NCI-H2081 treated with DMSO at 0.1 percent for 48 hours (cell line): ENCODE results near the gene FKBP1A.
"Not testable (repeated sequence)": the region's sequence is repeated elsewhere in the genome, so short reads cannot be mapped to it uniquely, and the experiment has no call there.

Experiments
- DNase-seq: peaks from one replicate; lab custom pipeline; 2025; lab: John Stamatoyannopoulos, UW

FKBP1A gene

DNA sequence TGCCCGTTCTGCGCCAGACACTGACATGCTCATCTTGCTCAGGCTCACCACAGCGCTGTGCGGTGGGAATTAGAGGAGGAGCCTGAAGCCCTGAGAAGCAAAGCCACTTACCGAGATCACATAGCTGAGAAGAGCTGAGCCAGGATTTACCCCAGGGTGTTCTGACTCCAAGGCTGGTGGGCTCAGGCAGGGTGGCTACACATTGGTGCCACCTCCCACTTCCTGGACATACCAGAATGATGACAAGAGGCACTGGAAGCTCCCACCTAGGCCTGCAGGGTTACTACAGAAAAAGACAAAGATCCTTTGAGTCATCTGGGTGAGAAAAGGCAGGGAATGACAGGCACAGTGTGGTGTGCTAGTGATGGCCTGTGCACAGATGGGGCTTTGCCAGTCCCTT, 24.4 kb upstream of the FKBP1A start:
- DNase-seq: no peak

DNA sequence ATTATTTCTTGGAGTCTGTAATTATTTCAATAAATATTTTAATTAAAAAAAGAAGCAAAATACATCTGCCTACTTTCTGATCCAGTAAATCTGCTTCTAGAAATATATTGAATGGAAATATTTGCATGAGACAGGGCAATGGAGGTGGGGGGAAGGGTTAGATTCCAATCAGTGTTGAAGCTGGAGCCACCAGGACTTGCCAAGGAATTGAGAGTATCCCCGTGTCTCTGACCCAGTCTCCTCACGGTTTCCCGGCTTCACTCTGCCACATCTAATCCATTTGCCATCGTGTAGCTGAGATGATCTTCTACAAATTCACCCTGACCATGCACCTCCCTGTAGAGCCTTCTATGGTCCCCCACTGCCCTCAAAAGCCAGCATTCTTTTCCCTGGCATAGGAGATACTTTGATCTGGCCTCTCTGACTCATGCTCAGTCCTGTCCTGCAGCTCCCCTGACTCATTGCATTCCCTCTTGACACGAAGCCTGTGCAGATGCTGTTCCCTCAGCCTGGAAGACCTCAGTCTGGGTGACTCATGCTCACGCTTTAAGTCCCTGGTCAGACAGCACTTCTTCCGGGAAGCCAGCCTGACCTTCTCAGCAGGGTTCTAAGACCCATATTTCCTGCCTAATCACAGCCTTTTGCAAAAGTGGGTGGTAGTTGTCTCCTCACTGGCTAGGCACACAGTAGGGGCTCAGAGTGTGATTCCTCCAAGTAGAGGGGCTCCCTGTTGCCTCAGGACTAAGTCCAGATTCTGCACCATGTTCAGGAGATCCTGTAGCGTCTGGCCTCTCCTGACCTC, 23.0 kb upstream of the FKBP1A start:
- DNase-seq: no peak

DNA sequence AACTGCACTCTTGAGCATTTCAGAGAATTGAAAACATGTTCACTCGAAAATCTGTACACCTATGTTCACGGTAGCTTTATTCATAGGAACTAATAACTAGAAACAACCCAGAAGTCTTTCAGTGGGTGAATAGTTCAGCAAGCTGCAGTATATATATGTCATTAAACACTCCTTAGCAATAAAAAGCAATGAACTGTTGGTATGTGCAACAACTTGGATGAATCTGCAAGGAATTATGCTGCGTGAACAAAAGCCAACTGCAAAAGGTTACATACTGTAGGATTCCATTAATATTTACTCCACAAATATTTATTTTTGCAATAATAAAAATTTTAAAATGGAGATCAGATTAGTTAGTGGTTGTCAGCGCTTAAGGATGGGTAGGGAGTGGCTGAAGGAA, 22.1 kb upstream of the FKBP1A start:
- DNase-seq: no peak

DNA sequence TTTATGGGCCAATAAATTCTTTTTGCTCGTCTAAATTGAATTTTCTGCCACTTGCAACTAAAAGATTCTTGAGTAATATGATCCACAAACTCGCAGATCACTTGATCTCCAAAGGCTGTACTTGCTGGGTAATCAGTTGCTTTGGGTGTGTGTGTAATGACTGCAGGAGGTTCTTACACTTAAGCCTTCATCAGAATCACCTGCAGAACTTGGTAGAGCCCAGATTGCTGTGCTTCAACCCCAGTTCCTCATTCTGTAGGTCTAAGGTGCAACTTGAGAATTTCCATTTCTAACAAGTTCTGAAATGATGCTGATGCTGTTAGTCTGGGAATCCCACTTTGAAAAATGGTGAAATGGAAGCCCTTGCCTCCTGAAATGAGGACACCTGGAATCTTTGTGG, 12.9 kb upstream of the FKBP1A start:
- DNase-seq: no peak

DNA sequence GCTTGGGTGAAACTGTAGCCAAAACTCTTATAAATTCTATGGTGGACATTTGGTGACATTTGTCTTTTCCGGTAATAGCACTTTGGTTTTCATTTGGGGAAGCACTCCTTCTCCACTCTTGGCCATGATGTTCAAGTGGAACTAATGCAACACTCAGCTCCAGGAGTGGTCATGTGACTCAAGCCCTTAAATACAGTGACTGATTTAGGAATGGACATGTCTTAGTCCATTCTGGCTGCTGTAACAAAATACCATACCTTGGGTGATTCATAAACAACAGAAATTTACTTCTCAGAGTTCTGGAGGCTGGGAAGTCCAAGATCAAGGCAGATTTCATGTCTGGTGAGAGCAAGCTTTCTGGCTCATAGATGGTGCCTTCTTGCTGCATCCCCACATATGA, 10.8 kb upstream of the FKBP1A start:
- no peak for DNase-seq

DNA sequence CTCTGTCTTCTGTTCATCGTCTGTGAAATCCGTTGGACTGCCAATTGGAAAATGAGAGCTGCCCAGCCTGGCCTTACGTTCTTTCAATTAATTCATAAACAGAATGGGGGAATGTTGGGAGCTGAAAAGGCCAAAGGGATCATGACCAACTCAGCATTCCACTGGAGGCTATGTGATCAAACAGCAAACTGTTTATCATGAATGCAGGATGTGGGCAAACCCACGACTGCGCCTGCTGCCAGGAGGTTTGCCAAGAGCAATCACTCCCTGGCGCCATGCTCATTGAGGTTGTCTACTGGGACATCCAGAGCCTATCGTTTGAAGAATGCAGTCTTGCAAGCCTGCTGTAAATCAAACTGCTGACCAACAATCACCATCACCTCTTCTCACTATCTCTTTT, 9.3 kb upstream of the FKBP1A start:
- DNase-seq: no peak

DNA sequence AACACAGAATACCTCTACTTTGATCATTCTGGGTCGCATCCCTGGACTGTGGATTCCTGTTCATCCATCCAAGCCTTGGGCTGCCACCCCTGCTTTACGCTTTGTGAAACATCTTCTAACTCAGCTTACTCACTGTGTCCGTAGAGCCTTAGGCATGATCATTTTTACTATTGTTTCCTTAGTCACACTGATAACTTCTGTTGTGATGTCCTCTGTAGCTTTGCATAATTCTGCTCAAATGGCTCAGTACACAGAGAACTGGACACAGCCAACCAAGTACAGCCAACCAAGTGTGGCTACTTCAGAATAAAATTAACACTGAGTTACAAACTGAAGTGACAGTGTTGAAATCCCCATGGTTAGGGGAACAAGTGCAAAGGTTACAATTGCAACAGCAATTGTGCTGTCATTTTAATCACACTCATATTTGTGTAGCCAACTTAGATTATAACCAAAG, 8.6 kb upstream of the FKBP1A start:
- no peak for DNase-seq

DNA sequence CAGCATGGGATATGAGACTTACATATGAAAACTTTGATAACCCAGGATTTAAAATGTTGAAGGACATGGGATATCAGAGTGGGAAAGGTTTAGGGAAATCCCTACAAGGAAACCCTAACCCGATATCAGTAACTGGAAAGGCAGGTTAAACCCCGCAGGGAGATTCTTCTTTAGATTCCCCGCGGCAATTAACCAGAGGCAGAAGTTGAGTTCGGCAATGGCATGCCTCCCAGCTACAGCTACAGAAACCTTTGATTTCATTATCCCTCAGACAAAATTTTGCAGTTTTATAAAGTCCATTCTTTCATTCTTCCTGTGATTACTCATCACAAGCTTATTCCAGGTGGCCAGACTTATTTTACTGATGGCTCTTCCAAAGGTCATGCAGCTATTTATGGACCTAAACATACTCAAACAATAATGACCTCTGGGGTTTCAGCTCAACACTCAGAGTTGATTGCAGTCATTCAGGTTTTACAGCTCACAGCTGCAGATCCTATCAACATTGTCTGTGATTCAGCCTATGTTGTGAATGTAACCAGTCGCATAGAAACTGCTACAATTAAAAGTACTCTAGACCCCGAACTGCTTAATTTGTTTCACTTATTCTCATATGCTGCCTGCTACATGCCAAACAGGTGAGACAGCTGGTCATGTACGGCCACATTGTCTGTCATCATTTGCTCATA, 7.0 kb upstream of the FKBP1A start:
- not testable (repeated sequence) for DNase-seq

DNA sequence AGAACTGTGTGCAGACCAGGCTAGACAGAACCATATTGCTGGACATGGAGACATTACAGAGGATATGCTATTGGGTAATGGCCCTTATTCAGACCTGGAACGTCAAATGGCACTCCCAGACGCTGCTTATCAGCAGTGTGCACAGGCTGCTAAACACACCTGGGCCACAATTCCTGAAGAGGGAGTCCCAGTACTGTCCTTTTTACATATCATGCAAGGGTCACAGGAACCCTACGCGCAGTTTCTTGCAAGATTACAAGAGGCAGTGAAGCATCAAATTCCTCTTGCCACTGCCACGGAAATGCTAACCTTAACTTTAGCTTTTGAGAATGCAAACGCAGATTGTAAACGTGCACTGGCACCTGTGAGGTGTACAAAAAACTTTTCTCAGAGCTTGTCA, 5.3 kb upstream of the FKBP1A start:
- not testable (repeated sequence) for DNase-seq

DNA sequence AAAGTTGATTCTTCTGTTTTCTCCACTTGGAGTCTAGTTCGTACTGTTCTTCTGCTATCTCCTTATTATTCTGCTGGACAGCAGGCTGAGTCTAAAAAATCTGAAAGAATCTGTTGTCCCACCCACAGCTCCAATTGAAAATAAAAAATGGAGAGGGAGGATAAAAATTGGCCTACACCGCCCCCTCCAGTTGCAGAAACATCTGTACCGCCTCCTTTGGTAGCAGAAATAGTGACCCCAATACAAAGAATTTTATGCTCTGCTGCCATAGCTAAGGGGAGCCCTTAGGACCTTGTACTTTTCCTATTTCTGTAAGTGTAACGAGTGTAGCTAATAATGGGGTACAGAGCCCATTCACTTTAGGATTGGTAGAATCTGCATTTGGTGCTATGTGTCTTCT, 4.9 kb upstream of the FKBP1A start:
- DNase-seq: no peak

DNA sequence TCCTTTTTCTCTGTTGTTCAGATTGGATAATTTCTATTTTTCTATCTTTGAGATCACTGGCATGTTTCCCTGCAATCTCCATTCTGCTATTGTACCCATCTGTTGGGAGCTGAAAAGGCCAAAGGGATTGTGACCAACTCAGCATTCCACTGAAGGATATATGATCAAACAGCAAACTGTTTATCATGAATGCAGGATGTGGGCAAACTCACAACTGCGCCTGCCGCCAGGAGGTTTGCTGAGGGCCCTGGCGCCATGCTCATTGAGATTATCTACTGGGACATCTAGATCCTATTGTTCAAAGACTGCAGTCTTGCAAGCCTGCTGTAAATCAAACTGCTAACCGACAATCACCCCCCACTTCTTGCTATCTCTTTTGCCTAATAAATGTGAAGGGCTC, 3.8 kb upstream of the FKBP1A start:
- DNase-seq: no peak

DNA sequence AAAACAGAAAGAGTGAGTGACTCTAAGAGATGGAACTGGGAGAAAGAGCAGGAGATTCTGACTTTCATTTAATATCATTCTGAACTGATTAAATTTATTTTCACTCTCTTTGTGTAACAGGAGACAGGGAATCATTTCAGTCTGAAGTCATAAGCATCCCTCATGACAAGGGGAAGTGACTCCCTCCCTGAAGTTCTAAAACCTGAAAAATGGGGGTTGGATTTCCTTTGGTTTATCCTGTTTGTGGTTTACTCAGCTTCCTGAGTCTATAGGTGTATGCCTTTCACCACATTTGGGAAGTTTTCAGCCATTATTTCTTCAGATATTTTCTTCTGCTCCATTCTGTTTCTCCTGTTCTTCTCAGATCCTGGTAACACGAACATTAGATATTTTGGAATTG, 3.4 kb upstream of the FKBP1A start:
- no peak for DNase-seq

DNA sequence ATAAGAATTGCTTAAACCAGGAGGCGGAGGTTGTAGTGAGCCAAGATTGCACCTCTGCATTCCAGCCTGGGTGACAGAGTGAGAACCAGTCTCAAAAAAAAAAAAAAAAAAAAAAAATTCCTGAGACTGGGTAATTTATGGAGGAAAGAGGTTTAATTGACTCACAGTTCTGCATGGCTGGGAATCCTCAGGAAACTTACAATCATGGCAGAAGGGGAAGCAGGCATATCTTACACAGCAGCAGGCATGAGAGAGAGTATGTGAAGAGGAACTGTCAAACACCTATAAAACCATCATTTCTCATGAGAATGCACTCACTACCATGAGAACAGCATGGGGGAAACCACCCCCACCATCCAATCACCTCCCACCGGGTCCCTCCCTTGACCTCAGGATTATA, 1.8 kb upstream of the FKBP1A start:
- no peak for DNase-seq

DNA sequence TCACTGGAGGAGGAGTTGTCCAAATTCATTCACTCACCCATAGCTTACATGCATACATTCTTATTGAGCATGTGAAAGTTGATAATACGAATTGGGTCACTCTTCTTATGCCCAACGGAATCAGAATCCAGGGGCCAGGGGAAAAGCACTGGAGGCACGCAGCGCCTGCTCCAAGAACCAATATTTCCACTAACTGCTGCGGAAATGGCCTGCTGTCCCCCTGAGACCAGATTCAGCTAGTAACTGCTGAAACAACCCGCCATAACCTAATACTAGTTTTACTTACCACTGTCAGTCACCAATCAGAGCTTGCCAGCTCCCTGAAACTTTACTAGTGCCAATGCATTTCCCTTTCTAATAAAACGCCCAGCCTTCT, 641 bp upstream of the FKBP1A start:
- DNase-seq: no peak

DNA sequence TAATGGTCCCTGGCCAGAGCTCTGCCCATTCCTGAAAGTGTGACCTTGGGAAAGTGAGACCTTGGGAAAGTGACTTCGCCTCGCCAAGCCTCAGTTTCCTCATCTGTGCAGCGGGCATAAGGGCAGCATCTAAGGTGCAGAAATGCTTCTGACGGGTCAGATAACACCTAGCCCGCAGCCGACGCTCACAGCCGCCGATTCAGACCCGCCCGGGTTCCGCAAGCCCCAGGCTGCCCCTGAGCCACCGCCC, 486 bp downstream of the FKBP1A start:
- DNase-seq: no peak

DNA sequence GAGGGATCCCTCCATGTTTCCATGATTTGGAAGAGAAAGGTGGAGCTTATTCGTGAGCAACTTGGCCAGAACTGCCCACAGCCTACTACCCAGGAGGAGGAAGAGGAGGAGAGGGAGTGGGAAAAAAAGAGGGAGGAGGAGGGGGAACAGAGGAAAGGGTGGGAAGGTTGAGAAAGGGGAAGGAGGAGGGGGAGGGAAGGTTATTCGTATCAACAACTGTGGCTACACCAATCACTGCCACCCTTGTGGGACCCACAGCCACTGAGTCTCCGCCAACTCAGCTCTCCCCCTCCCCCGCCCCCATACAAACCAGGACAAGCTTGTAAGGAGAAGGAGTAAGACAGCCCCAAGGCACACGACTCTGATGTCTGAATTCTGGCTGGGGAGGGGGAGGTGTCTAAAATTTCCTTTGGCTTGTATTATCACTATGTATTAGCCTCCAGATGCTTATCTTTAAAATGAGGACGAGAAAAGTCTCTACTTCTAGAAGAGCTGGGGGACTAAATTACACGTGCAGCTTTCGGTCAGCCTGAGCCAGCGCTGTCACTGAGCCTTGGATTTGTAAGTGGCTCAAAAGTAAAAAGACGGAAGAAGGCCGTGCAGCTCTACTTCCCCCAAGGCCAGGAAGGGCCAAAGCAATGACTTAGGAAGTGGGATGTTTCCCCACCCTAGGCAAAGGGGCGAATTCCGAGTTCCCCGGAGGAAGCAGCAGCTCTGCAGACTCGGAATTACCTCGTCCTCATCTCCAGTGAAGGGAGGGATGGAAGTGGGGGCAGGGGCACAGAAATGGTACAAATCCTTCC, 1.0 kb downstream of the FKBP1A start:
- DNase-seq: no peak

DNA sequence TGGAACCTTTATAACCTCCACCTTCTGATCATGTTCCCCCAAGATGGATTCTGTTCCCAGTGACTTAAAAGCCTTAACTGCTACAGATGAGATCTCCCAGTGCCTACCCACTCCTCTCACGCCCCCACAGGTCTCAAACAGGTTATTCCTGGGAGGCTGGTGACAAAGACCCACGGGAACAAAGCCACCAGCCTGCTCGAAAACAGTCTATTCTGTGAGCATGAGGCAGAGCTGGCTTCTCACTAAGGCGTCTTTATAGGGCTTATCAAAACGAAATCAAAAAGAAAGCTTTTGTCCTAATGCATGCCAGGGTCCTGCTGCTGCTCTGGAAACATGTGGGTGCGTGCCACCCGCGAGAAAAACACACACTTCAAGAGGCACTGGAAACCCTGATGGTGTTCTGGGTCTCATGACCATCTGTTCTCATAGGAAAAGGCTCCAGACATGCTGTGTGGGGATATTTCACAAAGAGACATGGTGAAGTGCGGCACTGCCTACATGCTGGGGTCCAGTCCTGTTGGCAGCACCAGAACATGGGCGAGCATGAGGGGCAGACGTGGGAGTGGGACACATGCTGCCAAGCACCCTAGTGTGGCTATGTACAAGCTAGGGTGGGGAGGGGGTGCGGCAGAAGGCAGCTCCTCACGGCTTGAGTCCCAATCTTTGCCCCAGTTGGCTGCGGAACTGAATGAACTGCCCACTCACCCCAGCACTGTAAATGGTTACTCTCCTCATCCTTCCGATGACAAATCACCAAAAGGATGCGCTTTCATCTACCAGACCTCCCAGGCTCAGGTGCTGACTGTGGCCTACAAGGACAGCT, 2.1 kb downstream of the FKBP1A start:
- no peak for DNase-seq

DNA sequence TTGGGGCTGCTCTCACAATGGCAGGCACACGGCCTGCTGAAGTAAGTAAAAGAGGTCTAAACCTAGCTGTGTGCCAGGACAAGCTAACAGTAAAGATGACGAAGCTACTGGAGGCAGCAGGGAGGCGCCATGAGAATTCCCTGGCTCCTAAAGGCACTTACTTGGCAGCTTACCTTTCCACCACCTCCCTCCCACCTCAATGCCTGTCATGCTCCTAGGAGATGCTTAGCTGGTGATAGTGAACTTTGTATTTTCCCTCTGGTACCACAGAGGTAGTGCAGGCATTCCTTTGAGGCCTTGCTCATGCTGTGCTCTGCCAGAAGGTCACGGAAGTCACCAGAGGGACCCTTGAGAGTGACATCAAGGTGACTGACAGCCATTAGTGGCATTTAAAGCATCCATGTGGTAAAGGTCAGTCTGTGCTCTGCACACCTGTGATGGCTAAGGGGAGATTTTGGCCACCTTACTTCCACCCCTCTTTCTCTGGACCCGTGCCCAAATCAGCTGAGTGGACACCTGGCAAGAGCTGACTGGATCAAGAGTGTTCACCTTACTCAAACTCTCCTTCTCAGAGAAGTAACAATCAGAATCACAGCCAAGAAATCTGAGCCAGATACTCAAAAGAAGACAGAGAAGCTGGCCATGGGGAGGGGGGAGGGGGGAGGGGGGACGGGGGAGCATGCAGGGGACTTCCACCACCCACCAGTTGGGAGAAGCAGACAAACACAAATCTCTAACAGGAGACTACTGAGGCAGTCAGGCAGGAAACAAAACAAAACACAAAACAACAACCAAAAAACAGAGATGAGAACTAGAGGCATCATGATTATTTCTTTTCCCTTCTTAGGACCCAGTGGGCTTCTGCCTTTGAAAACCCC, 2.9 kb downstream of the FKBP1A start:
- DNase-seq: no peak

DNA sequence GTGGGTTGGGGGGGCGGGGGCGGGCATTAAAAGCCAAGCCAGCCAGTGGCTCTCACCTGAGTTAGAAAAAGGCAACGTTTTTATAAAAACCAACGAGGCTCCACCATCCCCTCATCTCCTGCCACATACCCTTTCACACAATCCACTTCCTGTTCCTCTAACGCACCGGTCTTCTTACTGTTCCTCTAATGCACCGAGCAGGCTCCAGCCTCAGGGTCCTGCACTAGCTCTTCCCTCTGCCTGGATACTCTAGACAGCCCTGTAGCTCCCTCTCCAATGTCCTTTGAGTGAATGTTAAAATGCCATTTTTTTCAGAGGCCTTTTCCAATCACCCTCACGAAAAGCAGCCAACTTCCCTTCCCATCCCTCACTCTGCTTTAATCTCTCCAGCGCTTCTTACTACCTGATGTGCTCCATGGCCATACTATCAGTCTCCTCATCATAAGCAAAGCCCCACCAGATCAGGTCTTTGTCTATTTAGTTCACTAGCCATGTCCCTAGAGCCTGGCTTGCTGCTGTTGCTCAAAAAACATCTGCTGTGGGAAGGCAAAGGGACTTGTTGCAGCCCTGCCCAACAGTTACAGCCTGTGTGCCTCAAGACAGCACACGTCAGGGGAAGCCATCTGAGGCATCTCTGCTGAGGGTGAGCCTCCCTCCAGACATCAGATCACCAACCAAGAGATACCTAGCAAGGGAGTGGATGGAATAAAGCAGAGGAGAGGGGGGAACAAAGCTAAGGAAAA, 3.9 kb downstream of the FKBP1A start:
- no peak for DNase-seq

DNA sequence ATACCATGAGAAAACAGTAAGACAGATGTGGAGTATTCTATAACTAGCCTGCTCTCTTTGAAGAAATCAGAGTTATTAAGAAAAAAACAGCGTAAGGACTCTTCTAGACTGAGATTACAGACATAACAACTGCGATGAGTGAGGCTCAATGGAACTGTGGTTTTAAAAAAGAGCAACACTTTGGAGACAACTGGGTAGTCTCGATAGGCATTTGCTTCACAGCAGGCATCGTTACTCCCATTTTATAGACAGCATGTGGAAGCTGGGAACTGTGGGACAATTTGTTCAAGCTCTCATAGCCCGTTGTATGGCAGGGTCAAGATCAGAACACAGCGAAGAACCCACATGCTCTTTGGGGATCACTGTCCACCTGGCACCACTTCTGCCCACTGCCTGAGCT, 4.6 kb downstream of the FKBP1A start:
- no peak for DNase-seq

DNA sequence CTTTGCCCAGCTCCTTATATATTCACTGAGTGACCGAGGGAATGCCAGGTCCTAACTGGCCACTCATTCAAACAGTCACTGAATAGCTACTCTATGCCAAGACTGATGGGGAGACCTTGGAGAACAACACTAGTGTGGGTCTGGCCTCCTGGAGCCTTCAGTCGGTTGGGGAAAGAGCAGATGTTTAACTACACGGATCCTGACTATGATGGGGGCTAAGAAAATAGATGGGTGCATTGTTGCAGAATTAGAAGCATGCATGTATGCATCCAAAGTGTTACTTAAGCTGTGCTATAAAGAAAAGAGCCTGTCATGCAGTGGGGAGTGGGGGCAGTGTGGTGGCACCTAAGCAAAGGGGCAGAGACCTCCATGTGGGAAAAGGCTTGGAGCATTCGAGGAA, 6.5 kb downstream of the FKBP1A start:
- DNase-seq: no peak
